NCI-H2196 treated with DMSO at 0.1 percent for 48 hours (cell line): ENCODE measurements around the gene STEAP1B.
"Not testable (repeated sequence)": the region's sequence is repeated elsewhere in the genome, so short reads cannot be mapped to it uniquely, and the experiment has no call there.

ENCODE experiments used
- DNase-seq: peaks from one replicate; lab custom pipeline; 2025; ENCODE audit not compliant: unreplicated experiment; lab: John Stamatoyannopoulos, UW

Gene STEAP1B

GRCh38 chr7:22433710-22434460 is 66.1 kb downstream of the STEAP1B start:
- DNase-seq, result no peak

- DNase-seq, result not testable (repeated sequence)
These were observed 66.8 kb downstream of the STEAP1B start for GRCh38 chr7:22433165-22433700.

GRCh38 chr7:22432203-22432718 is 67.7 kb downstream of the STEAP1B start:
- DNase-seq, result no peak

- DNase-seq, result no peak
These were observed 69.5 kb downstream of the STEAP1B start for GRCh38 chr7:22430457-22430856.

GRCh38 chr7:22429386-22429785 is 70.6 kb downstream of the STEAP1B start:
- no peak for DNase-seq

GRCh38 chr7:22427855-22428254 is 72.1 kb downstream of the STEAP1B start:
- DNase-seq, result no peak

- DNase-seq, result no peak
These were observed 72.9 kb downstream of the STEAP1B start for GRCh38 chr7:22427104-22427503.

GRCh38 chr7:22426463-22427094 is 73.4 kb downstream of the STEAP1B start:
- DNase-seq, result no peak

- DNase-seq, result no peak
These were observed 74.6 kb downstream of the STEAP1B start for GRCh38 chr7:22425361-22425760.

GRCh38 chr7:22422831-22423615 is 77.0 kb downstream of the STEAP1B start:
- DNase-seq, result no peak

GRCh38 chr7:22420973-22421635 is 78.9 kb downstream of the STEAP1B start:
- DNase-seq, result no peak

- no peak for DNase-seq
These were observed 80.0 kb downstream of the STEAP1B start for GRCh38 chr7:22420008-22420407.

GRCh38 chr7:22419488-22419887 is 80.5 kb downstream of the STEAP1B start:
- no peak for DNase-seq

- DNase-seq, result no peak
These were observed 81.5 kb downstream of the STEAP1B start for GRCh38 chr7:22418251-22419046.

- DNase-seq, result no peak
These were observed 82.1 kb downstream of the STEAP1B start for GRCh38 chr7:22417841-22418240.

GRCh38 chr7:22417349-22417748 is 82.6 kb downstream of the STEAP1B start:
- DNase-seq, result no peak

GRCh38 chr7:22414424-22414823 is 85.6 kb downstream of the STEAP1B start:
- DNase-seq, result no peak

- DNase-seq, result no peak
These were observed 86.8 kb downstream of the STEAP1B start for GRCh38 chr7:22413211-22413610.

- no peak for DNase-seq
These were observed 87.9 kb downstream of the STEAP1B start for GRCh38 chr7:22411977-22412693.
